Peyer's patch (tissue), 4 donors: ENCODE measurements around the gene MDC1.
A peak's percentile ranks its signal among the peaks of the same experiment; 100 is the strongest.

Experiments used
- CTCF ChIP-seq, 6 experiments: fragments of 450-650 bp in 4 of 6; fragments of 200-600 bp in 2 of 6; sonication (generic) in 1 of 6; IDR thresholded peaks; one replicate each; pipeline ENCODE4 v1.5.1; 2017 to 2019; ENCODE audit warnings: antibody characterized with exemption in 6 of 6, mild to moderate bottlenecking in 3 of 6, moderate library complexity in 1 of 6
- POLR2A ChIP-seq, 2 donors: fragments of 450-650 bp; IDR thresholded peaks; one replicate each; pipeline ENCODE4 v1.5.1; 2017; ENCODE audit warnings: antibody characterized with exemption in 2 of 2, mild to moderate bottlenecking in 2 of 2, moderate library complexity in 2 of 2

GRCh38 chr6:30744054-30744805, 27.1 kb upstream of the MDC1 start, which contains the start of gene IER3:
- peak; percentile 22 to 78 (median 71) for TF ChIP-seq CTCF (IDR thresholded peaks at IDR 0.05)
- TF ChIP-seq POLR2A (IDR thresholded peaks at IDR 0.05), result peak; percentile 93 to 96
